ENCODE data around the gene ORAI3.

ORAI3 gene

DNA sequence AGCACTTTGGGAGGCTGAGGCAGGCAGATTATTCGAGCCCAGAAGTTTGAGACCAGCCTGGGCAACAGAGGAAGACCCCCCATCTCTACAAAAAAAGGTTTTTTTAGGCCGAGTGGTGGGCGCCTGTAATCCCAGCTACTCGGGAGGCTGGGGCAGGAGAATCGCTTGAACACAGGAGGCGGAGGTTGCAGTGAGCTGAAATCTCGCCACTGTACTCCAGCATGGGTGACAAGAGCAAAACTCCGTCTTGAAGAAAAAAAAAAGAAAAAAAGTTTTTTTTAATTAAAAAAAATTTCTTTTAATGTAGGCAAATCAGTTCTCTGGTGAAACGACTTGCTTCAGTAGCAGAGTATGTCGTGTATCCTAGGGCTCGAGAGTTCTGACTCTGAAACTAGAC is 47.1 kb downstream of the ORAI3 start:
- DNase-seq = no peak

DNA sequence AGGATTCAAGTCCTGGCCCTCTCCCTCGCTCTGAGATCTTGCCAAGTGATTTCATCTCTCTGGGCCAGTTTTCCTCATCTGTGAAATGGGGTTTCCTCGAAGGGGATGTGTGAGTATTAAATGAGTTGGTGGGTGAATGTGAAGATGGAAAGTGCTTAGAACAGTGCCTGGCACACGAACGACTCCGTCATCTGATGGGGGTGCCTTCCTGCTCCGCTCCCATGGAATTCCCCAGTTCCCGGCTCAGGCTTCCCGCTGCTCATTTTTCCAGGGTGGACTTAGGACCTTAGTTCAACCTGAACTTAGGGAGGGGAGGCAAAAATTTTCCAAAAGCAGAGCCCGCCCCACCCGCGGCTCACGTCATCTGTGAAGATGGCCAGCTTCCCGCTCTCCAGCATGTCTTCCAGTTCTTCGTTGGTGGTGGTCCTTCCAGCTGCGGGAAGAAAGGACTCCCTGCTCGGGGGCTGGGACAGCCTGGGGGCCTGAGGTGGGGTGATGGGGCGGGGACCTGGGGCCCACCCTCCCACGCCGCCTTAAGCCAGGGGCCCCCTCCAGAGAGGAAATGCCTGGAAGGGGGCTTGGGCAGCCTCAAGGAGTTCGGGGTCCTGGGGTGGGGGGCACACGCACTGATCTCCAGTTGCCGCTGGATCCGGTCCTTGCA is 47.6 kb downstream of the ORAI3 start:
- DNase-seq = no peak

GRCh38 chr16:30996985-30997724 is 48.3 kb downstream of the ORAI3 start:
- DNase-seq = peak; percentile 77

DNA sequence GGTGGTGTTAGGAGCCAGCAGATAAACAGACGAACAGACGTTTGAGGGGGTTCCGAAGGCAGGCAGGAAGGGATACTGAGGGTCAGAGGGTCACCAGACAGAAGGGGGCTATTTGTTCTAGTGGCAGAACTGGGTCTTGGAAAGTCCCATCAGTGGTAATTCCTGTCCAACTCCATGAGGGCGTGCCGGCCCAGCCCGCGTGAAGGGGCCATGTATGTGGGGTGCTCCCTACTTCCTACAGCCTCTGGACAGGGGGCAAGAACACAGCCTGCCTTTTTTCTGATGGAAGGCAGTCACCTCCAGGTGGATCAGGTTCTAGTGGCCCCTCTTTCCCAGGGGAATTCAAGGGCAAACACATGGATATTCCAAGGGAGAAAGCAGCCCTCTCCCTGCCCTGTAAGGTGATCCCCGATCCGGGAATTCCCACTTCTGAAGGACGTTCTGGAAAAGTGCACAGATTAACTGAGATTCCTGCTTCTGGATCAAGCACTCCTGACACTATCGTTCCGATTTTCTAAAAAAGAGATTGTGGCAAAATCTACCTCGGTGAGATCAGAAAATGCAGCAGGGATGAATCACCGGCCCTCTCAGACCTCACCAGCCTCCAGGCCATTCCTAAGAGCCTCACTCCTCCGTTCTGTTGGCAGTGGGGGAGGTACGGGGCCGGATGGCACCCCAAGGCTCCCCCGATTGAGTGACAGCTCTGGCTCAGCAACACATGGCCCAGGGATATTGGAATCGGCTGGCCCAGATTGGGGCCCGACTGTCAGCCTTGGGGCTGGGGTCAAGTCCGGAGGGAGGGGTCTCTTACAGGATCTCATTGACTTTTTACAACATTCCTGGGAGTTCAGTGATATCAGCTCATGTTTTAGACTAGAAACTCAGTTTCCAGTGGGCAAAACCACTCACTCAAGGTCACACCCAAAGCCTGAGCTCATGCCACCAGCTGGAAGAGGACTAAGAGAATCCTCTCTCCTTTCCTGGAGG is 49.1 kb downstream of the ORAI3 start:
- DNase-seq = no peak

DNA sequence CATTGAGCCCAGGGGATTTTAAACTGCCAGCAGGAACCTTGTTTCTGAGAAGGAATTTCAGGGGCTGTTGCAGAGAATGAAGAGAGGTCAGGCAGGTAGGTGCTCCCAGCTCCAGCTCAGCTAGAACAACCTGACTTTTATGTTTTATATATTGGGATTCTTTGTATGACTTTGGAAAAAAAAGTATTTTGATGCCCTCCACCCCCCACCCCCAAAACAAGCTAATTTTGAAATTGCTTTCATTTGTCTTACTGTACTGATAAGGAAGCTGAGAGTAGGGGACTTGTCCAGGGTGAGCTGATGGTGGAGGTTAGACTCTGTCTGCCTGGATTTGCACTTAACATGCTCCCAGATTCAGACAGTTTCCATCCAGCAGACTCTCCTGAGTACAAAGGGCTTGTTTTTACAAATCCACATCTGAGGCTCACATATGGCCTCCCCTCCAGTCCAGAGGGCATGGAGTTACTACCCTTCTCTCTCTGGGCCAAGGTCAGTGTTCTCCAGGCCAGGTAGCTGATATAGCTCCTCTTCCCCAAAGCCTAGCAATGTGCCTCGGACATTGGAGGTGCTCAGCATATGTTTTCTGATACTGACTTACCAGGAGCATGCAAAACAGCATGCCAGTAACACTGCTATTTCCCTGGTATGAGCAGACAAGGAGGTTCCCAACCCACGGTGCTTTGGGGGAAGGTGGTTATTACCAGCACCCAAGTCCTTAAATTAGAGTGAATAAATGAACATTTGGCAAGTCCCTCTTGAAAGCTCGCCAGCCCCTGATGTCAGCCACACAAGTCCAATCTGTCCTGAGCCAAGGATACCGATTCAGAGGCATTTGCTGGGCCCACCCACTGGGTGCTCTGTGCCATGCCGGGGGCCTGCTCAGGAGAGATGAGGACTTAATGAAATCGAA is 50.2 kb downstream of the ORAI3 start:
- no peak for DNase-seq

DNA sequence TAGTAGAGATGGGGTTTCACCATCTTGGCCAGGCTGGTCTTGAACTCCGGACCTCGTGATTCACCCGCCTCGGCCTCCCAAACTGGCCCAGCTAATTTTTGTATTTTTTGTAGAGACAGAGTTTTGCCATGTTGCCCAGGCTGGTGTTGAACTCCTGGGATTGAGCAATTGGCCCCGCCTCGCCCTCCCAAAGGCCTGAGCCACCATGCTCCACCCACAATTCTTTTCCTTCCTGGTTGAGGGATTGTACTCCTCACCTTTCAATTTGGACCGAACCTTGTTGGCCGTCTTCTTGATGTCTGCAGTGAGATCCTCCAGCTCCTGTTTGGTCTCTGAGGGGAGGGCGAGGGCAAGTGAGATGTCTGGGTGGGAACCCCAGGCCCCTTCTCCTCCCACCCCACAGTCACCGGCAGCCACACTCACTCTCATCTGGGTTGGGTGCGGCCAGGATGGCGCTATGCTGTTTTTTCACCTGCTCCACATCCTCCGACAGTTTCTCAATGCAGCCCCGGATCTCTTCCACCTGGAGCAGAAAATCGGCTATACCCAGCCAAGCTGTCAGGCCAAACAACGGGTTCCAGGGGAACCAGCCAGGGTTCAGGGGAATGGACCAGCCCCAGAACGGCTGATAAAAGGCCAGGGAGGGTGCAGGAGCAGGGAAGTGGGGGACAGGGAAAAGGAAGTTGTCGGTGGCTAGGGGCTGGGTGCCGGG is 52.0 kb downstream of the ORAI3 start:
- no peak for DNase-seq

GRCh38 chr16:31001507-31002249 is 52.8 kb downstream of the ORAI3 start:
- DNase-seq = no peak

DNA sequence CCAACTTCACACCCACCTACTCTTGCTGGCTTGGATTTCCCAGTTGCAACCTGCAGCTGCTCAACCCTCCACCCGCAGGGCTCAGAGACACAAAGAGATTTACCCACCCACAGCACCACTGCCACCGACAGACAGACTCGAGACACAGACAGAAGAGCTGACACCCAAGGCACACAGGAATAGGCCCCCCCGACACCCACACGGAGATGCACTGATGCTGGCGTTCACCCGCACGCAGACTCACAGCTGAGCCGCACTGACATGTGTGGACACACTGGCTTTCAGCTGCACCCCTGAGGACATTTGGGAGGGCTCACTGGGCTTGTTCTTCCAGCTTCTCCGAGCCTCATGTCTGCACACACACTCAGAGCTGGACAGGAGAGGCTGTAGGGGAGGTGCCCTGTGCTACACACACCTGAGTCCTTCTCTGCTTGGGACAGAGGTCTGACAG is 53.4 kb downstream of the ORAI3 start:
- DNase-seq = no peak

- no peak for DNase-seq
Measured at GRCh38 chr16:31002862-31003341, 54.0 kb downstream of the ORAI3 start.

GRCh38 chr16:31003744-31004143 is 54.9 kb downstream of the ORAI3 start:
- no peak for DNase-seq

Data from activated CD4-positive, CD25-positive, alpha-beta regulatory T cell treated with anti-CD3 and anti-CD28 coated beads, Interleukin-2, amount 50 U/mL, for 72 hours (primary cell).